Effector CD4-positive, alpha-beta T cell (primary cell): ENCODE measurements around the gene ANK3.

Experiments
- DNase-seq: peaks from one replicate; pipeline ENCODE4 v3.0.0-alpha.2; 2020

ANK3 gene

DNA sequence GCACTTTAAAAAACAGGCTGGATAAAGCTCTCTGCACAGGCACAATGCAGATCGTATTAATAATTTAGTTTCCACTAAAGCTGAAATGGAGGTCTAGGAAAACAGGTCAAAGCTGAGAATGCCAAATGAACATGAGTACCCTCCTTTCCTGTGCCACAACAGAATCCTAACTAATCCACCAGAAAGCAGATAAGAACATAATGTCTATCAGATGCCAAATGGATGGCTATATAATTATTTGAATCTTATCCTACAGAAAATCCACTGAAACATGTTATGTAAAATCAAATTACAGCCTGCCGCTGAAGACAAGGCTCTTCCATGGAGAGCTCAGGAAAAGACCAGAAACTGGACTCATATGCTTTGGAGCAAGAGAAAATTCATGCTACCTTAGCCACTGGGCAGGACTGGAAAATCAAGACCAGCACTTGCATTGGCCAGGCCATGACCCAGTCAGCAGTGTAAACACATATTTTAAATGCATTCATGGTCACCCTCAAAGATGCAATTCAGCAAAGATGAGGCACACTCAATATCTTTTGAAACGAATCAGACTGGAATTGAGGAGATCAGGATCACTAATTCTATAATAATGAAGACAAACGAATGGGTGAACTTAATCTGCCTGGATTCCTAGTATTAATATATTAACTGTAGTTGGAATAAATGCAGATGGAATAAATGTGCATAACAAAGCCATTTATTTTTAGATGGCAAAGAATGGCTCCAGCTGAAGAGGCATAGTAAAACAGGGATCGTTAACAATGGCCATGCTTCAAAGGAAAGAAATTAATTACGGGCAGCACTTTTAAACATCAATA is 13.2 kb downstream of the ANK3 start:
- DNase-seq: no peak

DNA sequence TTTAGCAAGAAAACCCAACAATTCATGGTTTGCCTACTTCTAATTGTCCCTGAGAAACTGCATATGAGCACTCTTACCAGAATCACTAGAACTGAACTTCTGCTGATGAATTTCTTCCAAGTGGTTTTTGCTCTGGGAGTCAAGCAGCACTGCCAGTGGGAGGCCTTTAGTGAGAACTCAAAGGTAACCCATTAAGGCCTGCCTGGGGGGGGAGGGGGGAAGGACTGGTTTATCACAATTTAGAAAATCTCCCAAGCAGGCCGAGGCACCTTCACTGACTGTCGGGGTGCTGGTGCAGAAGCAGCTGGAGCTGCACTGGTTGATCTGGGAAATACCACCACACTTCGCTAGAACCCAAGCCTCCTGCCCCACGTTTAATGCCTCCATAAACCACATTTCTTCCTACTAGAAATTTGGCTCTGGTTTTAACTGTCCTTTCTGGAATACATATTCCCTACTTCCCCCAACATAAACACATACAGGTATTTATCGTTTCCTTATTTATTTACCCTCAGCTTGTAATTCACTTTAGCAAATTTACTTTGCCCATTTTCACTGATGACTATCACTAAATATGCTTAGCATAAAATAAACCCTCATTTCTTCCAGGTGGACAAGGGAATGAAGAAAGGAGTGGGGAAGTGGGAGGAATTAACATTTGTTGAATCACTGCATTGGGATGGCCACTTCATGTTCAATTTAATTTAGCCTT is 14.2 kb downstream of the ANK3 start:
- DNase-seq: no peak

DNA sequence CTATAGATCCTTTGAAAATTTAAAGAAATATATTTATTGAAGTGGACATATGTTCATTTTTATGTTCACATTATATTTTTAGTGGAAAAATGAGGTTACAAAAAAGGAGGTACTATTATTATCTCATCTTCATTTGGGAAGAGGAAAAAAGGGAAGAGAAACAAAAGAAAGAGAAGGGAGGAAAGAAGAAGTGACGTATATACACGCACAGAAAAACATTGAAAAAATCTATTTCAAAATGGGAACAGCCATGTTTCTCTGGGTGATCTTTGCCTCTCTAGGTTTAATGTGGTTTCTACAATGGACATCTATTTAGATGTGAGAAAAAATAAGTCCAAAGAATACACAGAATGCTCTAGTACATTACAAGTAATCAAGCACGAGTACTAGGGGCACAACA is 14.8 kb downstream of the ANK3 start:
- no peak for DNase-seq

DNA sequence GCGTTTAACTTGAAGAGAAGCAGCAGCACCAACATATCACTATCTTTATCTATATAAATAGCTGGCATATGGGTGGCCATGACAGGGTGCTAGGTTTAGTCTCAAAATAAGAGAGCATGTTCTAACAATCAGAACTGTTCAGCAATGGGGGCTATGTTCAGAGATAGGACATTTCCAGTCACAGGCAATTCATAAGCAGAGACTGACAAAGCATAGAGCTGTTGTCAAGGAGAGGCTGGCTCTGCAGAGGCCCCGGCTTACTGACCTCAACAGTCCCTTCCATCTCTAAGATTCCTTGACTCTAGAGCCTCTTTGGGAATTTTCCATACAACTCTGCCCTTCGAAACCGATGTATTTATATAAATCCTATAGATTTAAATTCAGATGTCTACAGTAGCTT is 17.2 kb downstream of the ANK3 start:
- no peak for DNase-seq

DNA sequence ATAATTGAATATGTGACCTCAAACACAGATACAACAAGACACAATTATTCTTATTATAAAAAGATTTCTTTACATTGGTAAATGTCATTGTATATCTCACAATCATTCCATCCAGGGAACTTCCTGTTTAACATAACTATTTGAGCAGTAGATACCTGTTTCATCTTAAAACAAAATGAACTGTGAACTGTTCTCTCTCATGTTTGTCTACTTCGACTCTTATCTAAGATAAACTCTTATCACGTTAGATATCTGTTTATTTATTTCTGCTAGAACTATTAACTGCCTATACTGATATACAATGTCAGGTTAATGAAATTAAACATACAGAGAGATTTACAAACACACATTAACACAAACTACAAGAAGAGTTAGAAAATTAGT is 20.1 kb downstream of the ANK3 start:
- no peak for DNase-seq

DNA sequence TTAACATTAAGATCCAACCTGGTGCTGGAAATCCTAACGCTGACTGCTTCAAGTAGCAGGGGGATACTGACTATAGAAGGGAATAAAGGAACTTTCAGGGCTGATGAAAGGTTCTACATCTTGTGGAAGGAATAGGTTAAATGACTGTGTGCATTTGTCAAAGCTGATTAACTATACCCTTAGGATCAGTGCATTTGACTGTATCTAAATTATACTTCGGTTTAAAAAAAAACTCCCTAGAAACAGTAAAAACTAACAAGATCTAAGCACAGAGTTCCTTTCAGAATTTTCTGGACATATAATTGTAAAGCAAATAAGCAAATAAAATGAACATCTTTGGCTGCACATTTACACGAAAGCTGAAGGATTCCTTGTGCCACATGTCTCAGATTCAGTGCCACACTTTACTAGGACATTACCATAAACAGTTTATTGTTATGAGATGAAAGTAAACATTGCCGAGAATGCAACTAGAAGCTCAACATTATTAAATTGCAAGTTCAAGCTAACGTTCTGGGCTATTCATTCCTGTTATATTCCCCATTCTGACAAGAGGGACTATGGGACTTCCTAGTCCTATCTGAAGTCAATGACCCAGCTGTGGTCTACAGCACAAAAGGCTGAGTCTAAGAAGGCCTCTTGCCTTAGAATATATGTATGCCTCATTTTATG is 20.7 kb downstream of the ANK3 start:
- DNase-seq: no peak

DNA sequence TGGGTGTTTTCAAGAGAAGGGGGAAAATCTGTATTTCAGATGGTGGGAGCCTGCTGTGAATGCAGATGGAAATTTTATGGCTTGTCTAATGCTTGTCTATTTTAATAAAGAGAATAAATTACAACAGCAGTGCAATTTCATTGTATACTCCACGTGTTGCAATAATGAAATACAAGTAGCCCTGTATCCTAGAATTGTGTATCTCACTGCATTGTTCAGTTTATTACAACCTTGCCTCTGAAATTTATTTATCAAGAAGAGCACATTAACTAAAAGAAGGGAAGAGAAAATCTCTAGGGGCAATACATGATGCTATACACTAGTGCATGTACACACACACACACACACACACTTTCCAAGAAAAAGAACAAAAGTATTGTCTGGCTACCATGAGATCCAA is 21.8 kb downstream of the ANK3 start:
- no peak for DNase-seq

DNA sequence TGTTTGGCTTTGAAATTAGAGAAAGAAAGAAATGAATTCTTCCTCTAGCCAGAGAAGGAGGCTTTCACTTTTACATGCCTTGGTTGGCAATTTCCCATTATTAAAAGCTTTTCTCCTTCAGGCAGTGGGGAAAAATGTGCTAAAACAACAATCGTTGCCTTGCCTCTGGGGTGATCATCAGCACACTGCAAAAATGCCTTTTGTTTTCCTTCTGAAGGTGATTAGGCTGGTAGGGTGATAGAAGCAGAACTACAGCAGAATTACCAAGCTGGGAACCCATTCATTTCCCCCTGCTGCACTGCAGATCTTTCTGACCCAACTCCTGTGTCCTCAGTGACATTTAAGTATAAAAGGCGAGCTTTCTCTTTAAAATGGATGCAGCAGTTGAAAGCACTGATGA is 22.2 kb downstream of the ANK3 start:
- no peak for DNase-seq

DNA sequence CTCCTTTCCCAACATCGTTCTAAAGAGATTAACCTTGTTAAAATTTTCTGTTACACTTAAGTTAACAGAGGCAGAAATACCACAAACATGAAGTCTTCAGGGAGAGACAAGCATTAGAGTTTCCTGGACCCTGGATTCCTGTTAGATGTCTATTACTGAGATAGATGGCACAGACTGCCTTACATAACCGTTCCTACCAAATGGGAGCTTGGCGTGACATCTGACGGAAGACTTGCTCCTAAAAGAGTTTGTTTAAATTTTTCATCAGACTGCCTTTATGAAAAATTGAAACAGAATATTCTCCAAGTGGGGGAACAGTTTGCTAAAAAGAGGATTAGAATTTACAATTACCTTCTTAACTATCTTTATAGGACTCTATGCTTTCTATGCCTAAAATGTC is 22.7 kb downstream of the ANK3 start:
- DNase-seq: no peak

DNA sequence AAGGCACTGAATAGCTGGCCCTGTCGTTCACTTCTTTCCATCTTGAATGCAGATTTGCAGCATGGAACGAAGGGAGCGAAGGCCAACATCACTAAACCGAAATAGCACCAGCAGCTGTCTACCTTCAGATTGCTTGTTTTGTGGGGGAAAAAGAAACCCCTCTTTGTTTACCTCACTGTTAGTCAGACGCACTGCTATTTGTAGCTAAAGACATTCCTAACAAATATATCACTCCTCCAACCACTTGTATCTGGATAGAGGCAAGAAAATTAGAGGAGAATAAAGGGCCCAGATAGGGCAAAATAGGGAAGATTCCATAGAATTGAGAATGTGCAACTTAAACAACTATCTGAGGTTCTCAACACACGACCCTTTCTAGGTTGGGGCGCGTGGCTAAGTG is 26.5 kb downstream of the ANK3 start:
- DNase-seq: no peak

DNA sequence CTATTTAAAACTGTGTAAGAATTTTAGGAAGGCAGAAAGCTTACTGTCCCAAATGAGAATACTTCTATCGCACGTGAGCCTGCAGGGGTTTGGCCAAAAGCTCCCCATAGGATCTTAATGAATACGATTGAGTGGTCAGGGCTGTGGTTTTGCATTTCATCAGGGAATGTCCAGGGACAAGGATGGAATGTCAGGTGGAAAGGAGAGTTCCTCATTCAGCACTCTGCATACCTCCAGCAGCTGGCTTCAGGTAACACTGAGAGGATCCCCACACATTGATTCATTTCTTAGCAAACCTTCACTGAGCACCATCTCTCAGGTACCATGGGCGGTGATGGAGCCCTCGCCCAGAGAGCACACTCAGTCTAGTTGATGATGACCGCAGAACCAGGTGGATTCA is 27.2 kb downstream of the ANK3 start:
- no peak for DNase-seq

DNA sequence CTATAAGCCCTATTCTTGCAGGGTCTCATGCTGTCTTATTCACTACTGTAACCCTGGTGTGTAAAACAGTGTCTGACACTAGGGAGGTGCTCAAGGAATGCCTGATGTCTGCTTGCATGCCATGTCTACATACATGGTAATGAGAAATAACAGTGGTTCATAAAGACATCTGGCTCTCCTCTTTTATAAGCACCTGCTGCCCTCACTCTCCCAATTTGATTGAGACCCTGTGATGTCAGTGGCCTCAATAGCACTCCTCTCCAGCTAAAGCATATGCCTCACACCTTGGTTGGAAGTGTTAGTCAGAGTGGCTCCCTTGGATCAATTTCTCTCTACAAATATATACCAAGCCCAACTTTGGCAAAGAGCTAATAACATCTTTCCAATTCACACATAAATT is 30.6 kb downstream of the ANK3 start:
- no peak for DNase-seq

DNA sequence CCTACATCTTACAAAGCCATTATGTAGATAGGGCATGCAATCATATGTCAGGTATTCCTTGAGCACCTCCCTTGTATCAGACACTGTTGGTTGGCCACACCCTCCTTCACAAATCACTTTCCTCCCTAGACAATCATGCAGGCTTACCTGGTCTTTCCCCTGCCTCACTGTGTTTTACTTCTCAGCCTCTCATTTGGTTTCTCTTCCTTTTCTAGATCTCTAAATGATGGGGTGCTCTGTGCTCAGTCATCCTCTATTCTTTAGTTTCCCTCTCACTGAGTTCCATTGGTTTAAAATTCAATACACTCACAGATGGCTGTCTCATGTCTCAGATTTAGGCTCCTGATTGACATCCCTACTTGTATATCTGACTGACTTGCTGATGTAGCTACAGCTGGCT is 31.4 kb downstream of the ANK3 start:
- no peak for DNase-seq

DNA sequence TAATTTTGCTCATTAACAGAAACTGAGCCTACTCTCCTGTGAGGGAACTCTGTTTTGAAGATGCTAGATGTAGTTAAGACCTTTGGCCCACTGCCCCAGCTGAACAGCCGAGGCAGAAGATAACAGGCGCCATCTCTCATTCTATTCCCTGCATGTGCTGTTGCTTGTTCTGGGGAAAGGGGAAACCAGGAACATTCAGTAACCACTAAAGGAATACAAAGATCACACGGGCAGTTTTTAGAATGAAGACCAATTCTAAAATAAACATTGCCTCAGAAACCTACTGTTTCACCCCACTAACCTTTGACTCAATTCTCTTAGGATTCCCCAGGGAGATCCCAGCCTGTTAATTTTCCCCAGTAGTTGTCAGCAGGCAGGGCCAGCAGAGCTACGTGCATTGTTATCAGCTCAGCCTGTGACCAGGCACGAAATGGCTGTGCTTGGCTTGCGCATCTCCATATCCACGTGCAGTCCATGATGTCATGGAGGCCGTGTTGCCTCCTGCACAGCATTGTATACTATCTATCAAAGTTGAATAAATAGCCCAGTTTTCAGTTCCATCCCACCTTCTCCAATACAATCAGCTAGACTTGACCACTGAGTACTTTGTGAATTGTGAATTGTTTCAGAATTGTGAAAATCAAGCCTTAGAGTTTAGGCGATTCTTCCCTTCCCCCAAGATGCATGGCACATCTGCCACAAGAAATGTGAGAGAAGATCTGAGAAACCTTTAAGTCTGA is 36.0 kb downstream of the ANK3 start:
- no peak for DNase-seq

DNA sequence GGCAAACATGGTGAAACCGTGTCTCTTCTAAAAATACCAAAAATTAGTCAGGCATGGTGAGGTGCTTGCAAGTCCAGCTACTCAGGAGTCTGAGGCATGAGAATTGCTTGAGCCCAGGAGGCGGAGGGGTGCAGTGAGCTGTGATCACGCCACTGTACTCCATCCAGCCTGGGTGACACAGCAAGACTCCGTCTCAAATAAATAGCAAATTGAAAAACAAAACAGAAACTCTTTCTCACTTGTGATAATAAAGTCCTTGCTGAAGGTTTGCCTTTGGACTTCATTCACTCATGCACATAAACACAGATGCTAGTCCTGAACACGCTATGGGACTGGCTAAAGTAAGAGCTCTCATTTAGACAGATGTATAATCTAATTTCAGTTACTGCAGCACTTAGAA is 37.6 kb downstream of the ANK3 start:
- no peak for DNase-seq

DNA sequence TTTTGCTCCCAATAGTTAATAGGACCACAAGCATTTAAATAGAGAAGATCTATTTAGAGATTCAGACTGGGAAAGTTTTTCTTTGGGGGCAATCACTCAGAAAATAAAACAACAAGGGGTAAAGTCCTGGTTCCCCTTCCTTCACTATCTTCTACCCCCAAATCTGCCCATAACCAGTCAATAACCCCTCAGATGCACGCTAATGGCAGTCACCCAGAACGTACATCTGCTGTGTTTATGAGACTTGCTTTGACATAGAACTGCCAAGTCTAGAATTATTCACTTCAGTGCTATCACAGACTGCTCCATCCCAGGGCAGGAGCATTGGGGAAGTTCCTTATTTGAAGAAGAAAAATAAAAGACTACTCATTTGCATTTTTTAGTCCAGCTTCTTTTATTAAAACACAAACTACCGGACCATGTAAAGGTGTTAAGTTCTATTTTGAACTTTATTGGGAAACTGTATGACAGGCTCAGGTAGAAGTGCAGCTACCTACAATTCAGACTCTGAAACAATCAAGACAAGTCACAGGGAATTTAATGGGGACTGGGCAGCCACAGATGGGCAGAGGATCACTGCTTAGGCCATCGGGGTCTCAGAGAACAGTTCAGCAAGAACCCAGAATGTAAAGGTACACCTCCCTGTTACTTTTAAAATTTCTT is 38.4 kb downstream of the ANK3 start:
- DNase-seq: no peak

DNA sequence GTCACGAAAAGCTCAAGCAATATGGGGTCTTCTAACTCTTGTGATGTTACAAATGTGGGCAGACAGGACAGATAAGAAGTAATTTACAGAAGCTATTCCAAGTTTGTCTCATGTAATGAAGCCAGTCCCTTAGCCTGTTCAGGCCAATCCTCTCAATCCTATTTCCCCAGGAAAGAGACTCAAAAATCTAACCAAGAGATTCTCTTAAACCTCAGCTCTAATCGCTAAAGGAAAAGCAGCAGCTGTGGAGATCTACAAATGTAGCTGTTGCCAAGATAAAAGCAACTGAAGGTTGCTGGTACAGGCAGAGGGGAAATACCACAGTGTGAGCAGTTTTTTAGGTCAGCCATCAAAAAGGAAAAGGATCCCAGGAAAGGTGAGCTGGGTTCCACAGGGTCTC is 39.3 kb downstream of the ANK3 start:
- no peak for DNase-seq

DNA sequence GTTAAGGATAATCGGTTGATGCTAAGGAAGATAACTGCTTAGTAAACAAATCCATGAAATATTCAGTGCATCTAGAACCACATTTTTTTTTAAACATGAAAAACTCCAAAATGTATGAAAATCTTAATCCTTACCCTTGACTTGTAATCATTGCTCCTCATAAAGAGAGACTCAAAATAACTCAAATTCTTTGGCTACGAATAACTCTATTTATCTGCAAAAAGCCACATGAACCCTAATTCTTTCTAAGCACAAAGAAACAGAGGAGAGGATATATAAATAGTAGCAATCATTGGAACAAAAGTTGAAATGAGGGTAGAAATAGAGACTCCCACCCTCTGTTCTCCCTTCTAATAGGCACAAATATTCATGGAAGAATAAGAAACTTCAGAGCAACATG is 40.2 kb downstream of the ANK3 start:
- no peak for DNase-seq

DNA sequence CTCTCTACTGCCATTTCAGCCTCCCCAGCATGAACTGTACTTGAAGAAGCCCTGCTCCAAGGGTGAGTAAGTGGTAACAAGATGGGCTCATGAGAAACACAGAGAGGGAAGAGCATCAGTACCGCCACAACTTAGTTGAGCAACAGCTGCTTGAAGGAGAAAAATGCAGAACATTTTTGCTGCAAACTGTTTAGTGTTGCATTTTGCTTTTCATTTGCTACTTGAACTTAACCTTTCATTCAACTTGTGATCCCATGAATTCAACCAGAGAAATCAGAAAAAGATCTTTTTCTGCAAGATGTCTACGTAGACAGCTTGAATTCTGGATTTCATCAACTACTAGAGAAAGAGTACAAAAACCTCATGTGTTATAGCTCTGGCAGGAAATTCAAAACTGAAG is 40.7 kb downstream of the ANK3 start:
- DNase-seq: no peak

DNA sequence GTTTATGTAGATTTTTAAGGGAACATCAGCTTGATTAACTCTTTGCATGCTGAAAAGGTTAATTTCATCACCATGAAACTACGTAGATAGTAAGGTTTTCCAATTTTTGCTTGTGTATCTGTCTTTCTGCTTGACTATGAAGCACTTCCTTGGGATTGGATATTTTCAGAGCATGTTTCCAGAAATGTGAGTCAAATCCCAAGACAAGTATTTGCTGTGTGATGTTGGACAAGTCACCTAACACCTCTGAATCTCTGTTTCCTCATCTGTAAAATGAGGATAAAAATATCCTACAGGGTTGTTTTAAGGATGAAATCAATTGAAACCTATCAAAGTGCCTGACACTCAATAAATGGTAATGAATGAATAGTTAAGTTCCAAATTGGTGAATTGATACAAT is 42.4 kb downstream of the ANK3 start:
- DNase-seq: no peak

DNA sequence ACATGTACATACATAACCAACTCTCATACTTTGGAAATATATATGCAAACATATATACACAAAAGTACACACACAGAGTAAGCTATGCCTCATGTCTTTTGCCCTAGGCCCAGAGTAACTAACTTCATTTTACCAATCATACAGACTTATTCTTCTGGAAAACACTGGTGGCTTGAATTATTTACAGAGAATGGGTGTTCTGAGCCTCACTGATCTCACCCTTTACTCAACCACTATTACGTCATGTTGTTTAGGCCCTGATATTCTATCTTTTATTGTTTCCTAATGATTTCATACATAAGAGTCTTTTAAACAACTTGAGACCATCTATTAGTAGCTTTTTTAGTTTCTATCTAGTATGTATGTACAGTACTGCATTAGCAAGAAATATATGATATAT is 43.0 kb downstream of the ANK3 start:
- no peak for DNase-seq

DNA sequence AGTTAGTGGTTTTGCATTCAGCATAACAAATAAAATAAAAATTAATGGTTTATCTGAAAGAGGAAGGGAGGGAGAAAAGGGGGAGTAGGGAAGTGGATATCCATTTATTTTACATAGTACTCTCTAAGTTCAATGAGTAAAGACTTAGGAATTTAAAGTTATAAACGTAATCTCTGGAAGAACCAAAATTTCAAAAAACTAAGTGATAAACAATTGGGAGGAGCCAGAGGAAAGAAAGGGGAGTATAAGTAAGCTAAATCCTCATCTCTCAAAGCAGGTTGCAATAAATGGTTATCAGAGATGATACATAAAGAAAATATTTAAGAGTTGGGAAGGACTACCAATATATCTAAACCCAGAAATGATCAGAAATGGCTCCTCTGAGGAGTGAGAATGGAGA is 46.4 kb downstream of the ANK3 start:
- DNase-seq: no peak

DNA sequence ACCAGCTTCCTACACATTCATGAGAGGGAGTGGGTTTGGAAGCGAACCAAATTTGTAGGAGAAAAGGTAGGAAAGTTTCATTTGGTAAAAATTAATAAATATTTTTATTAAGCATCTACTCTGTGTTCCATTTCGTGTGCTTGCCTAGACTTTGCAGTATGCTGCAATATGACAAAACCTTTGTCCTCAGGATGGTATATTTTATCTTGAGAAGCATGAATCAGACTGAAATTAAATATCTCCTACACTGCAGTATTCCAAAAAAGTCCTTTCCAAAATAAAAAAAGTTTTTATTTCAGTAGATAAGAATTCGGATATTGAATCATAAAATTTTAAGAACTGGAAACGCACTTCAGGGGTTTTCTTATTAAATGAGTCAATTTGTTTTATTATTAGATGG is 47.7 kb downstream of the ANK3 start:
- DNase-seq: no peak
